ENCODE measurements around the gene SFXN4. TPM values are rescaled to one million over a fixed set of nuclear protein-coding genes. Genes with fewer than 3 reads are reported as not detected.

Gene SFXN4
- 10 to 100 TPM; 11.0 to 17.1 (median 13.9) TPM for polyA plus RNA-seq (ENCODE audit: low read depth in 6 of 6)

- ATAC-seq (ENCODE audit: low read depth in 2 of 2), result peak; percentile 92 to 93
- Mint-ChIP-seq H3K36me3 (peaks cover 6 to 17% of the 10 kb centered on the region in 2 donors), H3K4me3 (peak within 1 kb of the TSS; percentile 85 to 96 (median 93)), H3K27me3 (no peaks in the 10 kb centered on the region), H3K4me1 (peaks cover 10 to 20% (median 11%) of the 10 kb centered on the region in 3 donors), H3K27ac (peak within 1 kb of the TSS; percentile 53 to 98 (median 88)), H3K9me3 (no peaks in the 10 kb centered on the region)
- DNase-seq, result peak; percentile 80
Observed at GRCh38 chr10:119165171-119166117, at the start of gene SFXN4. Gene SFXN4 (minus strand): TSS chr10:119165714. CDS start chr10:119165647, 67 bp downstream.

- Mint-ChIP-seq H3K4me3 (peak overlapping the region in 7 of 8 donors; percentile 15 to 66 (median 63)), H3K27me3 (no peaks in the 10 kb centered on the region), H3K36me3 (no peaks in the 10 kb centered on the region), H3K27ac (peak overlapping the region; percentile 4 to 95 (median 71)), H3K4me1 (peaks cover 42 to 66% (median 48%) of the 10 kb centered on the region in 3 donors), H3K9me3 (no peaks in the 10 kb centered on the region)
- ATAC-seq (ENCODE audit: low read depth in 2 of 2) (no peak), DNase-seq (no peak)
Observed at GRCh38 chr10:119211625-119212441, 46.3 kb upstream of the SFXN4 start.

- ATAC-seq (ENCODE audit: low read depth in 2 of 2) (no peak), DNase-seq (no peak)
- Mint-ChIP-seq H3K4me3 (peak overlapping the region in 2 of 8 donors; percentile 50 to 65), H3K36me3 (no peaks in the 10 kb centered on the region), H3K4me1 (peaks cover 47 to 70% (median 54%) of the 10 kb centered on the region in 3 donors), H3K9me3 (no peaks in the 10 kb centered on the region), H3K27me3 (no peaks in the 10 kb centered on the region), H3K27ac (peak overlapping the region in 5 of 6 donors; percentile 18 to 95 (median 54))
Observed at GRCh38 chr10:119211176-119211575, 45.7 kb upstream of the SFXN4 start.

GRCh38 chr10:119210633-119211032, 45.1 kb upstream of the SFXN4 start:
- ATAC-seq (ENCODE audit: low read depth in 2 of 2), result no peak
- no peak for DNase-seq
- H3K9me3 Mint-ChIP-seq, result no peaks in the 10 kb centered on the region
- H3K4me3 Mint-ChIP-seq, result peak overlapping the region in 1 of 8 donors; percentile 65
- H3K27me3 Mint-ChIP-seq, result no peaks in the 10 kb centered on the region
- no peaks in the 10 kb centered on the region for H3K36me3 Mint-ChIP-seq
- peak overlapping the region in 4 of 6 donors; percentile 18 to 95 (median 42) for H3K27ac Mint-ChIP-seq
- H3K4me1 Mint-ChIP-seq, result peaks cover 49 to 69% (median 57%) of the 10 kb centered on the region in 3 donors

GRCh38 chr10:119209736-119210355, 44.3 kb upstream of the SFXN4 start:
- peaks cover 42 to 63% (median 57%) of the 10 kb centered on the region in 3 donors for H3K4me1 Mint-ChIP-seq

GRCh38 chr10:119209035-119209735, 43.7 kb upstream of the SFXN4 start:
- H3K27me3 Mint-ChIP-seq, result no peaks in the 10 kb centered on the region
- H3K4me3 Mint-ChIP-seq, result peak overlapping the region; percentile 88 to 99 (median 94)
- H3K4me1 Mint-ChIP-seq, result peaks cover 38 to 57% (median 51%) of the 10 kb centered on the region in 3 donors
- H3K9me3 Mint-ChIP-seq, result no peaks in the 10 kb centered on the region
- peak overlapping the region; percentile 95 to 99 (median 97) for H3K27ac Mint-ChIP-seq
- peak; percentile 67 for DNase-seq
- no peaks in the 10 kb centered on the region for H3K36me3 Mint-ChIP-seq
- peak; percentile 27 to 31 for ATAC-seq (ENCODE audit: low read depth in 2 of 2)

More at GRCh38 chr10:119209736-119210355, 44.3 kb upstream of the SFXN4 start:
- no peak for DNase-seq
- Mint-ChIP-seq H3K4me3 (peak overlapping the region; percentile 88 to 99 (median 94)), H3K9me3 (no peaks in the 10 kb centered on the region), H3K27ac (peak overlapping the region; percentile 95 to 99 (median 97)), H3K27me3 (no peaks in the 10 kb centered on the region), H3K36me3 (no peaks in the 10 kb centered on the region)
- no peak for ATAC-seq (ENCODE audit: low read depth in 2 of 2)

GRCh38 chr10:119208553-119208940, 43.0 kb upstream of the SFXN4 start:
- Mint-ChIP-seq H3K4me1 (peaks cover 36 to 50% (median 46%) of the 10 kb centered on the region in 3 donors), H3K27me3 (no peaks in the 10 kb centered on the region), H3K4me3 (peak overlapping the region; percentile 88 to 99 (median 94)), H3K36me3 (no peaks in the 10 kb centered on the region), H3K27ac (peak overlapping the region; percentile 95 to 99 (median 97)), H3K9me3 (no peaks in the 10 kb centered on the region)
- no peak for ATAC-seq (ENCODE audit: low read depth in 2 of 2)
- DNase-seq, result no peak

GRCh38 chr10:119207713-119208552, 42.4 kb upstream of the SFXN4 start:
- H3K27ac Mint-ChIP-seq, result peak overlapping the region; percentile 93 to 99 (median 96)
- no peaks in the 10 kb centered on the region for H3K9me3 Mint-ChIP-seq
- no peak for DNase-seq
- H3K27me3 Mint-ChIP-seq, result no peaks in the 10 kb centered on the region
- no peaks in the 10 kb centered on the region for H3K36me3 Mint-ChIP-seq
- no peak for ATAC-seq (ENCODE audit: low read depth in 2 of 2)
- H3K4me3 Mint-ChIP-seq, result peak overlapping the region; percentile 88 to 99 (median 94)
- H3K4me1 Mint-ChIP-seq, result peaks cover 35 to 45% (median 42%) of the 10 kb centered on the region in 3 donors

GRCh38 chr10:119207366-119207666, 41.8 kb upstream of the SFXN4 start, which contains the start of gene GRK5:
Gene GRK5 (plus strand): TSS chr10:119207571. CDS start chr10:119207918, 347 bp downstream.
- Mint-ChIP-seq H3K9me3 (no peaks in the 10 kb centered on the region), H3K36me3 (no peaks in the 10 kb centered on the region), H3K27ac (peak within 1 kb of the TSS; percentile 95 to 99 (median 98)), H3K4me1 (peaks cover 31 to 39% (median 36%) of the 10 kb centered on the region in 3 donors), H3K27me3 (no peaks in the 10 kb centered on the region), H3K4me3 (peak within 1 kb of the TSS; percentile 88 to 99 (median 96))
- DNase-seq (peak; percentile 98), ATAC-seq (ENCODE audit: low read depth in 2 of 2) (peak; percentile 76 to 78)

- H3K36me3 Mint-ChIP-seq, result no peaks in the 10 kb centered on the region
- H3K27ac Mint-ChIP-seq, result peak overlapping the region; percentile 95 to 99 (median 98)
- ATAC-seq (ENCODE audit: low read depth in 2 of 2), result peak; percentile 63
- no peaks in the 10 kb centered on the region for H3K27me3 Mint-ChIP-seq
- H3K4me1 Mint-ChIP-seq, result peaks cover 31 to 34% (median 33%) of the 10 kb centered on the region in 3 donors
- no peaks in the 10 kb centered on the region for H3K9me3 Mint-ChIP-seq
- DNase-seq, result peak; percentile 83
- H3K4me3 Mint-ChIP-seq, result peak overlapping the region; percentile 84 to 99 (median 96)
Observed at GRCh38 chr10:119206603-119207365, 41.3 kb upstream of the SFXN4 start.
